ENCODE results near the gene COX6B2. TPM values are rescaled to one million over a fixed set of nuclear protein-coding genes. Genes with fewer than 3 reads are reported as not detected.

COX6B2 gene
- total and polyA plus RNA-seq, 2 donors (not counting 1 experiment from before 2014, with no cell fraction given) = 0.14 to 0.17 TPM

- TF ChIP-seq CTCF (conservative IDR thresholded peaks at IDR 0.05 in 1 of 2, IDR thresholded peaks at IDR 0.05 in 1 of 2; ENCODE audit: low read depth in 1 of 2, low read length in 2 of 2) (no peak), EZH2 (IDR thresholded peaks at IDR 0.05; ENCODE audit: low read length, missing control alignments) (no peak)
- no peaks in the 10 kb centered on the region for H3K79me2 ChIP-seq (ENCODE audit: control insufficient read depth, insufficient read depth, low read length)
- H3K9me3 ChIP-seq (ENCODE audit: control insufficient read depth, insufficient read depth, low read depth, low read length) = no peaks in the 10 kb centered on the region
- H4K20me1 ChIP-seq (ENCODE audit: control insufficient read depth, extremely low read depth, insufficient read depth, low read length) = no peaks in the 10 kb centered on the region
- H3K4me1 ChIP-seq (ENCODE audit: control insufficient read depth, extremely low read depth, insufficient read depth, low read length) = peaks cover 11% of the 10 kb centered on the region
- H3K4me2 ChIP-seq (ENCODE audit: extremely low read depth, insufficient read depth, low read length) = peak overlapping the region; percentile 94
- peak; percentile 44 to 52 for DNase-seq (ENCODE audit: low read depth in 2 of 2)
- peaks cover 5% of the 10 kb centered on the region for H3K27me3 ChIP-seq (ENCODE audit: control insufficient read depth, insufficient read depth, low read length)
- peaks cover 4% of the 10 kb centered on the region for H3K36me3 ChIP-seq (ENCODE audit: control insufficient read depth, insufficient read depth, low read length)
- H3K4me3 ChIP-seq (replicated peaks in 1 of 4; ENCODE audit: control extremely low read depth in 1 of 4, insufficient read depth in 1 of 4, low read depth in 3 of 4, low read length in 4 of 4) = peak overlapping the region in 3 of 4 experiments; percentile 70 to 80 (median 73)
- no peak overlapping the region for H3K27ac ChIP-seq (ENCODE audit: insufficient read depth, low read length)
- no peak overlapping the region for H2AFZ ChIP-seq (ENCODE audit: low read length)
- no peak overlapping the region for H3K9ac ChIP-seq (ENCODE audit: insufficient read depth, low read length)
Observed at GRCh38 chr19:55341171-55341588, 13.3 kb downstream of the COX6B2 start.

- Histone ChIP-seq H2AFZ (ENCODE audit: low read length) (no peak overlapping the region), H3K27me3 (ENCODE audit: control insufficient read depth, insufficient read depth, low read length) (peaks cover 5% of the 10 kb centered on the region), H3K36me3 (ENCODE audit: control insufficient read depth, insufficient read depth, low read length) (peaks cover 4% of the 10 kb centered on the region), H3K4me3 (replicated peaks in 1 of 4; ENCODE audit: control extremely low read depth in 1 of 4, insufficient read depth in 1 of 4, low read depth in 3 of 4, low read length in 4 of 4) (peak overlapping the region; percentile 70 to 80 (median 75)), H3K27ac (ENCODE audit: insufficient read depth, low read length) (no peak overlapping the region), H3K9ac (ENCODE audit: insufficient read depth, low read length) (peak overlapping the region; percentile 65), H3K4me2 (ENCODE audit: extremely low read depth, insufficient read depth, low read length) (peak overlapping the region; percentile 94), H3K79me2 (ENCODE audit: control insufficient read depth, insufficient read depth, low read length) (no peaks in the 10 kb centered on the region), H3K4me1 (ENCODE audit: control insufficient read depth, extremely low read depth, insufficient read depth, low read length) (peaks cover 11% of the 10 kb centered on the region), H4K20me1 (ENCODE audit: control insufficient read depth, extremely low read depth, insufficient read depth, low read length) (no peaks in the 10 kb centered on the region), H3K9me3 (ENCODE audit: control insufficient read depth, insufficient read depth, low read depth, low read length) (no peaks in the 10 kb centered on the region)
- no peak for TF ChIP-seq CTCF (conservative IDR thresholded peaks at IDR 0.05 in 1 of 2, IDR thresholded peaks at IDR 0.05 in 1 of 2; ENCODE audit: low read depth in 1 of 2, low read length in 2 of 2)
- DNase-seq (ENCODE audit: low read depth in 2 of 2) = no peak
Observed at GRCh38 chr19:55340784-55341147, 13.8 kb downstream of the COX6B2 start.

GRCh38 chr19:55339889-55340783, 14.4 kb downstream of the COX6B2 start:
- H3K27me3 ChIP-seq (ENCODE audit: control insufficient read depth, insufficient read depth, low read length) = peaks cover 5% of the 10 kb centered on the region
- peak overlapping the region; percentile 94 for H3K4me2 ChIP-seq (ENCODE audit: extremely low read depth, insufficient read depth, low read length)
- TF ChIP-seq CTCF (conservative IDR thresholded peaks at IDR 0.05 in 1 of 2, IDR thresholded peaks at IDR 0.05 in 1 of 2; ENCODE audit: low read depth in 1 of 2, low read length in 2 of 2) = no peak
- no peak for TF ChIP-seq EZH2 (IDR thresholded peaks at IDR 0.05; ENCODE audit: low read length, missing control alignments)
- H3K36me3 ChIP-seq (ENCODE audit: control insufficient read depth, insufficient read depth, low read length) = peaks cover 4% of the 10 kb centered on the region
- peaks cover 9% of the 10 kb centered on the region for H3K4me1 ChIP-seq (ENCODE audit: control insufficient read depth, extremely low read depth, insufficient read depth, low read length)
- H3K9ac ChIP-seq (ENCODE audit: insufficient read depth, low read length) = peak overlapping the region; percentile 65
- H3K79me2 ChIP-seq (ENCODE audit: control insufficient read depth, insufficient read depth, low read length) = no peaks in the 10 kb centered on the region
- H4K20me1 ChIP-seq (ENCODE audit: control insufficient read depth, extremely low read depth, insufficient read depth, low read length) = no peaks in the 10 kb centered on the region
- DNase-seq (ENCODE audit: low read depth in 2 of 2) = no peak
- peak overlapping the region; percentile 79 for H3K27ac ChIP-seq (ENCODE audit: insufficient read depth, low read length)
- H2AFZ ChIP-seq (ENCODE audit: low read length) = no peak overlapping the region
- no peaks in the 10 kb centered on the region for H3K9me3 ChIP-seq (ENCODE audit: control insufficient read depth, insufficient read depth, low read depth, low read length)
- H3K4me3 ChIP-seq (replicated peaks in 1 of 4; ENCODE audit: control extremely low read depth in 1 of 4, insufficient read depth in 1 of 4, low read depth in 3 of 4, low read length in 4 of 4) = peak overlapping the region; percentile 70 to 80 (median 75)
